Embryonic facial prominence (tissue), 1 donor: ENCODE results near the gene ZNF512B.
"Not testable (repeated sequence)": the region's sequence is repeated elsewhere in the genome, so short reads cannot be mapped to it uniquely, and the experiment has no call there.

Experiments used
- DNase-seq: peaks from one replicate; pipeline ENCODE4 v3.0.0-alpha.2; 2016; ENCODE audit errors: extremely low spot score

The ZNF512B gene

DNA sequence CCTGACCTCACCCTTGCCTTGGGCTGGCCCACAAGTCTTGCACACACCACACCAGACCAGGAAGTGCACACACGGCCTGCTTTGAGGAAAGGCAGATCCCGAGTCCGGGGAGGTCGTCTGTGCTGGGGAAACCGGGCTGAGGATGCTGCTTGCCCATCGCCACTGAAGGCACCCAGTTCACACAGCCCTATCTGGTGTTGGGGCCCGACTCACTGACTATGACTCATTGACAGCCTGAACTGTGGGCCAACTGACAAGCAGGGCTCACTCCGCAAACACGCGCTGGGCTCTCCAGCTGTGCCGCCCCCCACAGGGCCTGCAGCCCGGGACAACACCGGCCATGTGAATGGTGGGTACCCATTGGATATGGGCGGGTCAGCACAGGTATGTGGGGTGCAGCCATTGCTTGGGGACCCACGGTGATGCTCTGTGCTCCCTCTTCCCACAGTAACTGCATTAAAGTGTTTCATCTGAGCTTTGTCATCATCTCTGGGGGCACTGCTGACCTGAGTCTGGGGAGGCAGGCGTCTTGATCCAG lies 8.1 kb upstream of the ZNF512B start:
- no peak for DNase-seq

DNA sequence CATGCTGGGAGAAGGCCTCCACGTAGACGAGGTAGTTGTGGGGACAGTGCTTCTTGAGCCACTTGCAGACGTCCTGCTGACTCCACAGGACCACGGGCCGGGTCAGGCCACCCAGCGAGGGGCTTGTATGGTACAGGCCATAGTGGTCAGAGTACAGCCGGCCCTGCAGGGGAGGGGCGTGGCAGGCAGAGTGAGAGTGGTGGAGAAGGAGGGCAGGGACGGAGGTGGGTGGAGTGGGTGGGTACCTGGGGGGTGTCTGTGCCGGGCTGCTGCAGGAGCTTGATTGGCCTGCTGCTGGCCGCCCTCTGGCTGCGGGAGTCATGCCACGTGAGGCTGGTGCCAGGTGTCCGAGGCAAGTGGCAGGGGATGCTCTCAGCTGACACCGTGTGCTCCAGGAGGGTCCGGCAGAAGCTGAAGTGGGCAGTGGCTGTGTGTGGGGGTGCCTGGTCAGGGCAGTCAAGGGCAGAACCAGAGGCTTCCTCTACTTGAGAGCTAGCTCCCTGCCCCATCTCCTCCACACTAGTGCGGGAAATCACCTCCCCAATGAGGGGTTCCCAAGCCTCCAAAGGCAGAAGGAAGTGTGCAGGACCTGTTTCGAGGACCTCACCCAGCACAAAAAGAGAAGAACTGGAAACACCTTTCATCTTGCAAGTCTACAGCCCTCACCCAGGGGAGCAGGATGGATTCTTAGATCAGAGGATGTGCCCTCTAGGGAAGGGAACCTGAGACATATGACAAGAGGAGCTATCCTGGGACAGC lies 7.4 kb upstream of the ZNF512B start:
- DNase-seq, result no peak

DNA sequence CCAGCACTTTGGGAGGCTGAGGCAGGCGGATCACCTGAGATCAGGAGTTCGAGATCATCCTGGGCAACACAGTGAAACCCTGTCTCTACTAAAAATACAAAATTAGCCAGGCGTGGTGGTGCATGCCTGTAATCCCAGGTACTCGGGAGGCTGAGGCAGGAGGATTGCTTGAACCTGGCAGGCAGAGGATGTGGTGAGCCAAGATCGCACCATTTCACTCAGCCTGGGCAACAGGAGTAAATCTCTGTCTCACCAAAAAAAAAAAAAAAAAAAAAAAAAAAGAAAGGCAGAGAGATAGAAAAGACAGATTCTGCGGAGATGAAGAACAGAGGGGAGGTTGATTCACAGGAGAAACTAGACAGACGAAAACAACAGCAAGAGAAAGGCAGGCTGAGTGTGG lies 6.8 kb upstream of the ZNF512B start:
- DNase-seq, result not testable (repeated sequence)

DNA sequence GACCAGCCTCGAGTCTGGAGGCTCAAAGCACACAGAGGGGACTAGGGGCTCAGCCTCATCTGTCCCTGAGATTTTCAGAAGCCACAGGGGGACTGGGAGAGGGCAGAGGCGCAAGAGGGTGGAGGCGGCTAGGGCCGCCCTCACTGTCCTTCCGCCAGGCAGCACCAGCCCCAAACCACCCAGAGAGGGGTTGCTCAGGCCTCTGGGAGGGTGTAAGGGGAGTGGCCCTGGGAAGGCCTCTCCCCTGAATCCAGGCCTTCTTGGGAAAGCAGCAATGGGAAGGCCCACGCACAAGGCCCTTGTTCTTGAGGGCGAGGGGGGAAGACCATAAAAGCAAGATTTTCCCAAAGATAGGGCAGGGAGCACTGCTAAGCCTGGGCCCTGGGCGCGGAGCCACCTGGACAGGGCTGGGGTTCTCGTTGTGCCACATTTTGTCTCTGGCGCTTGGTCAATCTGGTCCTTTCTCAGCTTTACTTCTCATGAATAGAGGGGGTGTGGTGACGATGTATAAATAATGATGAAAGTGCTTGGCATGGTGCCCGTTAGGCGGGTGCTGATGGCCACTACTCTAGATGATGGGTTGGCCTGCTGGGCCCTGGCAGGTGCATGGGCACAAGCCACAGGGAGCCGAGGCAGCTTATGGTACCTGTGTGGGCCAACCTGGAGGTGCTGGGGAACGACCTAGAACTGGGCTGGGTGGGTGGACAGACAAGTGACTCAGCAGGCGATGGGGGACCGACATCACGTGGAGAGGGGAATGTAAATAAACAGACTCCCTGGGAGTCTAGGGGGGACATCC lies 4.9 kb upstream of the ZNF512B start:
- DNase-seq, result no peak

DNA sequence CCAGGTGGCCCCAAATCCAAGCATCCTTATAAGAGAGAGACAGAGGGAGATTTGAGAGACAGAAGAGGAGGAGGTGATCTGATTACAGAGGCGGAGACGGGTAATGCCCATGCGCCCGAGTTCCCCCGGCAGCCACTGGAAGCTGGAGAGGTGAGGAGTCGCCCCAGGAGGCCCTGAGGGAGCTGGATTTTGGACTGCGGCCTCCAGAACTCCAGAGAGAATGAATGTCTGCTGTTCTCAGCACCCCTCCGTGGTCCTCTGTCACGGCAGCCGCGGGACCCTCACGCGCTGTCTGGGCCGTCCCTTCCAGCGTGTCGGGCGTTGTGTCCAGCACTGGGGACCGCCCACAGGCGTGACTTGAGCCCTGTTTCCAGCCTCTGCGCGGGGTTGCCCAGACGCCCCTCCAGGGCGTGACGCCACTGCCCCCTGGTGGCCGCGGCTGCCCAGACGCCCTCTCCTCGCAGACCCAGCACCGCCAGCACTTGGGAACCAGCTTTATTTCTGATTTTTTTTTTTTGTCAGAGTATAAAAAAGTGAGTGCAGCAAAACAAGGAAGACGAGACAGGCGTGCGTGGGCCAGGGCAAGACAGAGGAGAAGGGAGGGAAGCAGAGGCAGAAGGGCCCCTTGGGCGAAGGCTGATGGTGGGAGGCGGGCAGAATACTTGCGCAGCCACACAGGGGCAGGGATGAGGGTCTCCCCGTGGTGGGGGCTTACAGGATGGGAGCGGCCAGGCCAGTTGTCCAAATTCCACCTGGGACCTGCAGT lies 4.1 kb upstream of the ZNF512B start:
- DNase-seq, result peak; percentile 42

DNA sequence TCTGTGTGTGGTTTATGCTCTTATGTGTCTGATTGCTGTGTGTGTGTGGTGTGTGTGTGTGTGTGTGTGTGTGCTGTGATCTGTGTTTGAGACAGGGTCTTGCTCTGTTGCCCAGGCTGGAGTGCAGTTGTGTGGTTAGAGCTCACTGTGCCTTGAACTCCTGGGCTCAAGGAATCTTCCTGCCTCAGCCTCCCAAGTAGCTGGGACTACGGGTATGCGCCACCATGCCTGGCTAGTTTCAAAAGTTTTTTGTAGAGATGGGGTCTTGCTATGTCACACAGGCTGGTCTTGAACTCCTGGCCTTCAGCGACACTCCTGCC lies 3.4 kb upstream of the ZNF512B start:
- DNase-seq, result no peak

DNA sequence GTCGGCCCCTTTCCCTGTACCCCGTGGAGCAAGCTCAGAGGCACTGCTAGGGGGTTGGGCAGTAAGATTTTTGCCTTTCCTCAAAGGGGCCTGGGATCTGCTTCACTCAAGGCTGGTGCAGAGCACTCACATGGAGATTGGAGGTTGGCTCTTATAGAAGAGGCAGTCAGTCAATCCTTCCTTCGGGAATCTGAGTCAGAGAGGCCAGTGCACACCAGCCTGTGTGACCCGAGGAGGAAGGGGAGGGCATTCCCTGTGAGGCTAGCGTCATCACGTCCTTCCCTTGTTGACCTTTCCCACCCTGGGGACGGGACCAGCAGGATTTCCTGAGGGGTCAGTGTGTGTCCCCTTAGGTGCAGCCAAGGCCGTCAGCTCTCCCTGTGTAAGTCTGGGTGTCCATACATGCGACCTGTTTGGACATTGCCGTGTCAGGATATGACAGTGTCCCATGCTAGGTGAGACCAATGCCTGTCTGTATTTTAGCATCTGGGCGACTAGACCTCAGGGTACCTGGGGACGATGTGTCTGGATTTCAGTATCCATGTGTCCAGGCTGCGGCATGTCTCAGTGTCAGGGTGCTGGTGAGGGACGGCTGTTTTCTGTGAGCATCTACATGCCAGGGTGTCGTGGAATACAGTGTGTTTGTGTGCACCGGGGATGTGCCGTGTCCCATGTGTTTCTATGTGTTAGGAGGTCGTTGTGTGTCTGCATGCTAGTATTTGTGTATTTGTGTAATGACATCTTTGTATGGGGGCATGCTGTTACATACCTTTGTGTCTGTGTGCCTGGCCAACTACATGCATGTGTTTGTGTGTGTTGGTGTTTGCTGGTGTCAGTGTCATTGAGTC lies 2.8 kb upstream of the ZNF512B start:
- DNase-seq, result no peak

DNA sequence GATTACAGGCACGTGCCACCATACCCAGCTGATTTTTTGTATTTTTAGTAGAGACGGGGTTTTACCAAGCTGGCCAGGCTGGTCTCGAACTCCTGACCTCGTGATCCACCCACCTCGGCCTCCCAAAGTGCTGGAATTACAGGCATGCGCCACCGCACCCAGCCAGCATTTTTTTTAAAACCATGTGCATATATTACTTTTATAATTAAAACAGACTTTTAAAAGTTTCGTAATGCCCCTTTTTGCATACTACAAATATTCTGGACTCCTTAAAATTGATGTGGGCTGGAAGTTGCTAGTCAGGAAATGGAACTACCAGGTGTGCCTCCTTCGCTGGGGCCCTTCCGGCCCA lies 2.2 kb upstream of the ZNF512B start:
- DNase-seq, result not testable (repeated sequence)

DNA sequence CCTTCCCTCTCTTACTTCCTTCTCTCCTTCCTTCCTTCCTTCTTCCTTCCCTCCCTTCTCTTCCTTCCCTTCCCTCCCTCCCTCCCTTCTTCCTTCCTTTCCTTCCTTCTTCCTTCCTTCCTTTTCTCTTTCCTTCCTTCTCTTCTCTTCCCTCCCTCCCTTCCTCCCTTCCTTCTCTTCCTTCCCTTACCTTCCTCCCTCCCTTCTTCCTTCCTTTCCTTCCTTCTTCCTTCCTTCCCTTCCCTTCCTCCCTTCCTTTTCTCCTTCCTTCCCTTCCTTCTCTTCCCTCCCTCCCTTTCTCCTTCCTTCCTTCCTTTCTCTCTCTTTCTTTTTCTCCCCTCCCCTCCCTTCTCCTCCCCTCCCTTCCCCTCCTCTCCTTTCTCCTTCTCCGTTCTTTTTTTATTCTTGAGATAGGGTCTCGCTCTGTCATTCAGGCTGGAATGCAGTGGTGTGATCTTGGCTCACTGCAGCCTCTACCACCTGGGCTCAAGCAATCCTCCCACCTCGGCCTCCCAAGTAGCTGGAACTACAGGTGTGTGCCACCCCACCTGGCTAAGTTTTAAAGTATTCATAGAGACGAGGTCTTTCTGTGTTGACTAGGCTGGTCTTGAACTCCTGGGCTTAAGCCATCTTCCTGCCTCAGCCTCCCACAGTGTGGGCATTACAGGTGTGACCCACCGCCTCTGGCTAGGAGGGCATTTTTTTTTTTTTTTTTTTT lies 1.1 kb upstream of the ZNF512B start:
- no peak for DNase-seq

DNA sequence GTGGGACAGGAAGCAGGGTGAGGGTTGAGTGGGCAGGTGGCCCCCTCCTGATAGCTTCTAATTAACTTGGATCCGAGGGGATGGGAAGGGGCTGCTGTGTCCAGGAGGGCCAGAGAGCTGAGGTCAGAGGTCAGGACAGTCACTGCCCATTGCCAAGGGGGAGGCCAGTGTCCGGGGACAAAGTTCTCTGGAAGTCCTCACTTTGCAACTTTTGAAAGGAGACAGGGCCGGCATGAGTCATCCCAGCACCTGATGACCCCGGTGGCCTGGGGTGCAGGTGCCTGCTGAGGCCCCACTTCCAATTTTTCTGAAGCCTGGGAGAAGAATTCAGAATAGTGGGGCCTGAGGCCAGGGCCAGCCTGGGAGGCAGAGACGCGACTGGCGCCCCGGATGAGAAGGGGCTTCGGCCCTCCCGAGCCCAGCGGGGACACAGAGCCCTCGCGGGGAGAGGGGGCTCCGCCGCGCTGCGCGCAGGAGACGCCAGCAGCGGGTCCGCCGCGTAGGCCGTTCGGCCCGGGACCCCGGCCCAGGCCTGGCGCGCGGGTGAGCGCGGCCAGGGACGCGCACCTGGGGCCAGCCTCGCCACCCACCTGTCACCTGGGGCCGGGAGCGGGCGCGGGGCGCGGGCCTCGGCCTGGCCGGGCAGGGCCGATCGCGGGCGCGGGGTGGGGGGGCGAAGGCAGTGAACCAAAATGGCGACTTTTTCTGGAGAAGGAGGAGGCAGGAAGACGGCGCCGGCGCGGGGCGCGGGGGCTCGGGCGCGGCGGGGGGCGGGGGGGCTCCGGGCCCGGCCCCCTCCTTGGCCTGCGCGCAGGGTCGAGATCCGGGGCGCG lies 586 bp downstream of the ZNF512B start:
- DNase-seq, result no peak

DNA sequence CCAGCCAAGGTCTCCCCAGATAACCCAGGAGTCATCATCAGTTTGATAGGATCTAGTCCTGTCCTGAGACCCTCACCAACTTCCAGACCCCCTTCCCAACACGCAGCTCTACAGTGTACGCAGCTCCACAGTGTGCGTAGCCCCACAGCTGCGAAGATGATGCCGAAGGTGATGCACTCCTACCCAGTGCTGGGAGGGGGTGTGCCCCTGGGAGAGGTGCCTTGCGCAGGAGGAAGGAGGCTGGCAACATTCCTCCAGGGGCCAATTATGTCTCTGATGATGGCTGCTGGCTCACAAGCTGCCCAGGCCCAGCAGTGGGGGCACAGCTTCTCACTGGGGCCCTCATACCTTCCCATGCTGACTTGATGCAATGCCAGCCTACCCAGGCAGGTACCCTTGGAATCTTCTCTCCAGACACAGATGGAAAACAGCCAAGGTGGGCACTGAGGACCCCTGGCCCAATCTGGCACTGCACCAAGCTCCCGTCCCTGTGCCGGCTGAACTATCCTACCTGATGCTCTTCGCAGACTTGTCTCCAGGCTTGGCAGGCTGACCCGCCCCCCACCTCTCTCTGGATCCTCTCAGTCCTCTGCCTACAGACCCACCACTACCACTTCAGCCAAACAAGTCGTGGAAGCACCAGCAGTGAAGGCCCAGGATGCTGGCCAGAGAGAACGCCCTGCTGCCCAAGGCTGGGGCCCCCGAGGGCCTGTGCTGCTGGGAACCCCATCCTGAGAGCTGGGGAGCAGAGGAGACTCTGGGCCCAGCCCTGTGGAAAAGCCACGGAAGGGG lies 1.4 kb downstream of the ZNF512B start:
- DNase-seq, result no peak

DNA sequence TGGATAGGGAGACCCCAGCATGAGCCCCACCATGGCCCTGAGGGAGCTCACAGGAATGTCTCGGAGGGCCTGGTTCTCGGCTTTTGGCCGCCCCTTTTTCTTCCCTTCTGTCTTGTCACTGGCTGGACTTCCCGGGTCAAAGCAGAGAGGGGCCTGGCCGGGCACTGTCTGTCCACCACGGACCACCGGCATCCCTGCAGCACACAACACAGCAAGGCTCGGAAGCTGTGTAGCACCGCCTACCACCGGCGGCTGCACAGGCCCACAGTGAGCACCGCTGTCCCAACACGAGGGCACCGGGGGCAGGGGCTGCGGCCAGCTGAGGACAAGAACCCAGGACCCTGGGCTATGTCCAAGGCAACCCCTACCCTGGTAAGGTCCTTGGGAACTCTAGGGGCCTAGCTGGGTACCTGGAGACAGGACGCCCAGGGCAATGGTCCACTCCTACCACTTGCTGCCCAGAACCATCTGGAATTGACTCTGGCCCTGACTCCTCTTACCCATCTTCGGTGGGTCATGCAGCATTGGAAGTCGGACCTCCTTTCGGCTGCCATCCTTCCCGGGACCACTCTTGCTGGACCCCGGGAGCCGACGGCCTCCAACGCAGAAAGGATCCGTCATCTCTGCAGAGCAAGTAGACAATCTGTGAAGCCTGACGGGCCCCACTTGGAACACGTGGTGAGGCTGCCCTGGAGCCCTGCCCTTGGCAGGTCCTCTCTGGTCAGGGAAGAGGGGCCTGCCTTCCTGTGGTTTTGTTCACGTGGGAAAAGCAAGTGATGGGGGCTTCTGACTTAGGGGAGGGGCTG lies 2.2 kb downstream of the ZNF512B start:
- no peak for DNase-seq

DNA sequence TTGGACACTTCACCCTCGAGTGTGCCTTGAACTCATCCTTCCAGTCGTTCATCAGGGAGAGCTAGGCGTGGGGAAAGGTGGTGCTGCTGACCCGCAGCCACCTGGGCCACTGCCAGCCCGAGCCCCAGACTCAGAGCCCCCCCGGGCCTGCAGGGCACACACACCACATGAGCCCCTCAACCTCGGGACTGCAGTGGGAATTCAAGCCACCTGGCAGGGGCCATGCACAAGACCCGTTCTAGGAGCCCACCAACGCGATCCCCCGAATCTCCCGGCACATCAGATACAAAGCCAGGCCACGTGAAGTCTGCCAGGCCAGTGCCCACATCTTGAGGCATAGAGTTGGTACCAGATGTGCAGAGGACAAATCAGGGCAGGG lies 2.8 kb downstream of the ZNF512B start:
- DNase-seq, result no peak

DNA sequence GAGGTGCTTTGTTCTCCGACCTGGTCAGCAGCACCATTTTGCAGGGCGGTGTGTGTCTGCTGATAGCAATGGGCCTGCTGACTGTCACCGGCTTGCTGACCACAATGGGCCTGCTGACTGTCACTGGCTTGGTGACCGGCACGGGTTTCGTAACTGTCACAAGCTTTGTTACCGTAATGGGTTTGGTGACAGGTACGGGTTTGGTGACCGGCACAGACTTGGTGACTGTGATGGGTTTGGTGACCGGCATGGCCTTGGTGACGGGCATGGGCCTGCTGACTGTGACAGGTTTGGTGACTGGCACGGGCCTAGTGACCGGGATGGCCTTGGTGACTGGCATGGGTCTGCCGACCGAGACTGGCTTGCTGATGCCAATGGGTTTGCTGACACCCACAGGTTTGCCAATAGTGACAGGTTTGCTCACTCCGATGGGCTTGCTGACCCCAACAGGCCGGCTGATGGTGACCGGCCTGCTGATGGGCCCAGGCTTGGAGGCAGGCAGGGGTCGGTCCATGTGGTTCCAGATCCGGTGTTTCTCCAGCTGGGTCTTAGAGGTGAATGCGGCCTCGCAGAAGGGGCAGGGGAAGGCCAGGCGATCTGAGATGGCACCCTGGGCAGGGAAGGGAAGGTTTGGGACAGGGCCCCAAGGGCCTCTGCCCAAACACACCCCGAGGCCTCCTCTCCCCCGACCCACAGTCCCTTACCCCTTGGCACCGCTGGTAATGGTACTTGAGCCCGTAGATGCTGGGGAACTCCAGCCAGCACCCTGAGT lies 3.4 kb downstream of the ZNF512B start:
- no peak for DNase-seq

DNA sequence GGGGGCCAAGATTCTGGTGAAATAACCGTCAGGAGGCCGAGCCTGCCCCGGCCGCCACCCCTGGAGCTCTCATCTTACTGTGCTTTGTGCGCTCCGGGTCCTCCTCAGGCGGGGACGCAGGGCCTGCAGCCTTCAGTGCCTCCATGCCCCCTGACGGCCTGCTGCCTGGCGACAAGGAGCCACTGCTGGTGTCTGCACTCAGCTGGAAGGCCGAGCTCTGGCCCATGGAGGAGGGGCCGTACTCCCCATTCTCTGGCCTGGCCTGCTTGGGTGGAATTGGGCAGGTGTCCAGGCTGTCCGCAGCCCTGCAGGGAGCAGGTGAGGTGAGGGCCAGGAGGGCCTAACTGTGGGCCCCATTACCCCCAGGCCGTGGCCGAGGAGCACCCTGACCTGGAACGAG lies 5.3 kb downstream of the ZNF512B start:
- DNase-seq, result no peak

DNA sequence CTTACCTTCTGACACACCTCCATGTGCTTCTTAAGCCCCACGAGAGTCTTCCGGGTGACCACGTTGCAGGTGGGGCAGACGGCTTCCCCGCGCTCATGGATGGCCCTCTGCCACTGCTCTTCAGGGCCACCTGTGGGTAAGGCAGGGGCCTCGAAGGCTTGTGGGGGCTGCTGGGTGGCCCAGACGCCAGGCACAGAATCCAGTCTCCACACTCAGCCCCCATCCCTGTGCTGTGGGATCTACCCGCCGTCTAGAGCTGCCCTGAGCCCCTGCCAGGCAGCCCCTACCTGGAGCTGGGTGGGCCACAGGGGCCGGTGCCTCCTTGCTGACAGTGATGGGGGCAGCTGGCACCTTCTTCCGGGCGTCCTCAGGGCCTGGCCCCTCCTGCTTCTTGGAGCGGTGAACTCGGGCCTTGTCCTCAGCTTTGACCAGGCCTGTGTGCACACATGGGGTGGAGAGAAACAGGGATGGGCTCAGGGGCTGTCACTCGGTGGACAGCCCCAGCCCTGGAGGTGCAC lies 5.9 kb downstream of the ZNF512B start:
- DNase-seq, result no peak

DNA sequence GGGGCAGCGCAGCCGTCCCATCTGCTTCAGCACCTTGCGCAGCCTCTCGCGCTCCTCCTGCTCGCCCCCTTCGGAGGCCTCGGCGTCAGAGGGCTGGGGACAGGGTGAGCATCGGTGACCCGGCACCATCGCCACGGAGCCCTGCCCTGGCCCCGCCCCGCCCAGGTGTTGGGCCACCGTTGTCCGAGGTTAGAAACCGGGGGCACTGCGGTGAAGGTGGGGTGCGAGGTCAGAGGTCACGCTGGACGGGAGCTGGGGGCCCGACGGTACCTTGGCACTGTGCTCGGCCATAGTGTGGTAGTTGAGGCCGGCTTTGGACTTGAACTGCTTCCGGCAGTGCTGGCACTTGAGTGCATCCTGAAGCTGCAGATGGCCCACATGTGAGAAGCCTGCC lies 6.4 kb downstream of the ZNF512B start:
- no peak for DNase-seq
